Stimulated activated naive CD8-positive, alpha-beta T cell treated with anti-CD3 and anti-CD28 coated beads, Interleukin-15, Interleukin-2, amounts not matched to agents 100 U/mL and 50 U/mL, for 24 hours (primary cell): Measurements from ENCODE around the gene SPATA31C1.
"Not testable (repeated sequence)": the region's sequence is repeated elsewhere in the genome, so short reads cannot be mapped to it uniquely, and the experiment has no call there.

Experiments
- ATAC-seq: fragments of 150-1000 bp; cut with Tn5 transposase; one replicate; pipeline ENCODE4 v1.10.0; 2021
- DNase-seq: peaks from one replicate; pipeline ENCODE4 v3.0.0; 2021

Gene SPATA31C1

DNA sequence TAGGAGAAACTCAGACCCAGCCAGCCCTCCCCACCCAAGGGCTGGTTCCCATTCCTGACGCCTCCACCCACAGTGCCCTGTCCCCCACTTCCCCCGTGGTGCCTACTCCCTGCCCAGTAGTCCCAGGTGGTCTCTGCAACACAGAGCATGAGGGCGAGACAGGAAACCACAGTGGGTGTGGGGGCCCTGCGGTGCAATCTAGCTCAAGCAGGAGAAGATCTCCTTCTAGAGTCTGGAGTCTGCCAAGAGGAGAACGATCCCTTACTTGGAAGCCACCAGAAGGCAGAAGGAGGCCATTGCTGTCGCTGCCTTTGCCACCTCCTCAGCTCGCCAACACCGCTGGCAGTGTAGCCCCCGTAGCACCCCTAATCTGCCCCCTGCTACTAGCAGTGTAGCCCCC is 20.2 kb downstream of the SPATA31C1 start:
- not testable (repeated sequence) for DNase-seq, ATAC-seq

- ATAC-seq, DNase-seq: not testable (repeated sequence)
These were observed 20.6 kb downstream of the SPATA31C1 start for GRCh38 chr9:87938336-87938735.

GRCh38 chr9:87939096-87939495 is 21.3 kb downstream of the SPATA31C1 start:
- not testable (repeated sequence) for ATAC-seq, DNase-seq

GRCh38 chr9:87944096-87944495 is 26.3 kb downstream of the SPATA31C1 start:
- no peak for DNase-seq
- ATAC-seq = no peak

DNA sequence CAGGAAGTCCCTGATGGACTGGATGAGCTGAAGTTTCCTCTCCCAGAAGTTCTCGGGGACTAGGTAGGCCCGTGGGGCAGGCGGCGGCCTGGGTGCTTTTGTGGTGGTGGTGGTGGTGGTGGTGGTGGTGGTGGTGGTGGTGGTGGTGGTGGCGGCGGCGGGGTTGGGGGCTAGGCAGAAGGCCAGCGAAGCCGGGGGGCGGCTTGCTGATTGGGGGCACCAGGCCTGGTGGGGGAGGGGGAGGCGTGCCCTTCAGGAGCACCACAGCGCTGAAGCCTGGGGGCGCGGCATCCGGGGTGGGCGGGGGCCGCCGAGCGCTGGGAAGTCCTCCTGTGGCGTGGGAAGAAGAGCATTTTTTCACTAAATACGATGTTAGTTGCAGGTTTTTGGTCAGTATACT is 26.9 kb downstream of the SPATA31C1 start:
- ATAC-seq = no peak

DNA sequence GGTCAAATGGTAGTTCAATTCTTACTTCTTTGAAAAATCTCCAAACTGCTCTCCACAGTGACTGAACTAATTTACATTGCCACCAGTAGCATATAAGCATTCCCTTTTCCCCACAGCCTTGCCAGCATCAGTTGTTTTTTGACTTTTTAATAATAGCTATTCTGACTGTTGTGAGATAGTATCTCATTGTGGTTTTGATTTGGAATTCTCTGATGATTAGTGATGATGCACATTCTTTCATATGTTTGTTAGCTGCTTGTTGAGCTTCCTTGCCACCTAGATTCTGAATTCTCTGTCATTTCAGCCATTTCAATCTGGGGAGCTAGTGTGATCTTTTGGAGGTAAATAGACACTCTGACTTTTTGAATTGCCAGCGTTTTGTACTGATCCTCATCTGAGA is 32.5 kb downstream of the SPATA31C1 start:
- no peak for ATAC-seq

More for the DNA sequence above, 26.9 kb downstream of the SPATA31C1 start:
- no peak for DNase-seq

DNA sequence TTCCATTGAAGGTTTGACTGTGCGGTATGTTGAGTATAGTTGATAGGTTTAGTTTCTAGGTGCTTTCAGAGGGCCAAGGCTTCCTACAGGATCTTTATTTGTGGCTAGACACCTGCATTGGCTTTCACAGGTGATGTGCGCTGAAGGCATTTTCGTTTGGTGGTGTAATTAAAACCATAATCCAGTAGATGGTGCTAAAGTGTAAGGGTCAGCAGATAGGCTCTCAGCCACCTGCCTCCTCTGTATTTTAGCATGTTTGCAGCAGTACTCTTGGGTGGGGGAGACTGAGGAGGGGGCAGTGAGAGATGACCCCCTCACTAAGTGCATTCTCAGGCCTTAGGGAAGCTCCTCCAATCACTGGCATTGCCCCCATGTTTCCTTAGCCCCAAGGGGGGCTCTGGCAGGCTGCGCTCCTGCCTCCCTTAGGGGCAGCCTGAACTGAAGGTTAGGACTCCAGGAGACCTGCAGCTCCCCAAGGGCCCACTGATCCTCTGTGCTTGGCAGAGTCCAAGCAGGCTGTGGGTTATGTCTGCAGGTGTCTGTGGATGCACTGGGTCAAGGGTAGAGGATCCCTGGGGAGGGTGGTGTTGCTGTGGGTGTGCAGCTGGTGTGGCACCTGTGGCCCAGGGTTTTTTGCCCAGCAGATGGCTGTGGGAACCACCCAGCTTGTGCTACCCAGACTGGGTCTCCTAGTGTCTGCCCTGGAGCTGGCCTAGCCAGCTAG is 33.2 kb downstream of the SPATA31C1 start:
- no peak for ATAC-seq
- no peak for DNase-seq

More for the DNA sequence above, 32.5 kb downstream of the SPATA31C1 start:
- DNase-seq = no peak

- ATAC-seq = peak; percentile 14
- DNase-seq = no peak
These were observed 36.5 kb downstream of the SPATA31C1 start for GRCh38 chr9:87954230-87954629.

- DNase-seq (no peak), ATAC-seq (no peak)
These were observed 40.1 kb downstream of the SPATA31C1 start for GRCh38 chr9:87957839-87958238.

GRCh38 chr9:87958591-87958990 is 40.8 kb downstream of the SPATA31C1 start:
- no peak for DNase-seq
- no peak for ATAC-seq

- ATAC-seq (no peak), DNase-seq (no peak)
These were observed 42.3 kb downstream of the SPATA31C1 start for GRCh38 chr9:87959916-87960581.

GRCh38 chr9:87963770-87964169 is 46.0 kb downstream of the SPATA31C1 start:
- ATAC-seq (no peak), DNase-seq (no peak)

DNA sequence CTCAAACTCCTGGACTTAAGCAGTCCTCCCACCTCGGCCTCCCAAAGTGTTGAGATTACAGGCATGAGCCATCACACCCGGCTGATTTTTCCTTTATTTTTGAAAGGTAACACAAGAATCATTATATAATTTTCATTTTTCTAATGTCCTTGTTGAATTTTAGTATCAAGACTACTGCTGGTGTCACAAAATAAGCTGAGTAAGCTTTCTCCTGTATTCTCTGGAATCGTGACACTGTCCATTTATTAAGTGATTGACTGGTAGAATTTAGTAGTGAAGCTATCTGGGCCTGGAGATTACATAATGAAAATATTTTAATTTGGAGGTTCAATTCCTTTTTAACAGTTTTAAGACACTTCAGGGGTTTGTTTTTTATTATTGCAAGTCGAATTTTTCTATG is 47.1 kb downstream of the SPATA31C1 start:
- no peak for DNase-seq
- ATAC-seq = no peak

- no peak for DNase-seq
- ATAC-seq = no peak
These were observed 50.4 kb downstream of the SPATA31C1 start for GRCh38 chr9:87968155-87968554.

- no peak for DNase-seq
- ATAC-seq = no peak
These were observed 52.8 kb downstream of the SPATA31C1 start for GRCh38 chr9:87970602-87971001.

DNA sequence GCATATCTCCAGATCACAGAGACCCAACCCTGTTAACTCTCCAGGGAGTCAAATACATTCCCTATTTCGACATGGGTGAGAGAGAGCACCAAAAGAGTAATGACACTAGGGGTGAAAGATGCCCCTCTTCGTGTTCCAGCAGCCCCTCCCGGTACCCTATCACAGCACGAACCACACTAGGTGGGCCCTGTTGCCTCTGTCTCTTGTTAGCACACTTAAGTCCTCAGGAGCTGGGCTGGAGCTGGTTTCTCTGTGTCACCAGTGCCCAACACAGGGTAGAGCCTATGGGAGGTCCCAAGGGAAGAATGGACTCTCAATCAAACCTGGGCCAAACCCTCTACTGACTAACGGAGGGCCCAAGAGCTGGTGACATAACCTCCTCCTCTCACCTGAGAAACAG is 55.4 kb downstream of the SPATA31C1 start:
- no peak for ATAC-seq
- DNase-seq = no peak
